Adrenal gland (tissue), 5 donors: Measurements from ENCODE around the gene PNPO.

ENCODE experiments used
- CTCF ChIP-seq, 6 experiments: fragments of 450-650 bp in 4 of 6; fragments of 200-600 bp in 2 of 6; sonication (generic) in 1 of 6; IDR thresholded peaks; 1 replicate in 5 of 6; 2 replicates in 1 of 6; pipeline versions ENCODE4 v1.5.1 to v1.8.0; 2016 to 2021; ENCODE audit warnings: antibody characterized with exemption in 6 of 6, mild to moderate bottlenecking in 2 of 6, moderate library complexity in 1 of 6
- POLR2A ChIP-seq, 2 donors: fragments of 450-650 bp; IDR thresholded peaks; one replicate each; pipeline ENCODE4 v1.6.1; 2017; ENCODE audit warnings: antibody characterized with exemption in 2 of 2, mild to moderate bottlenecking in 2 of 2, moderate library complexity in 1 of 2
- donor health status: DM: no; HTN: no; CAD: no.

DNA sequence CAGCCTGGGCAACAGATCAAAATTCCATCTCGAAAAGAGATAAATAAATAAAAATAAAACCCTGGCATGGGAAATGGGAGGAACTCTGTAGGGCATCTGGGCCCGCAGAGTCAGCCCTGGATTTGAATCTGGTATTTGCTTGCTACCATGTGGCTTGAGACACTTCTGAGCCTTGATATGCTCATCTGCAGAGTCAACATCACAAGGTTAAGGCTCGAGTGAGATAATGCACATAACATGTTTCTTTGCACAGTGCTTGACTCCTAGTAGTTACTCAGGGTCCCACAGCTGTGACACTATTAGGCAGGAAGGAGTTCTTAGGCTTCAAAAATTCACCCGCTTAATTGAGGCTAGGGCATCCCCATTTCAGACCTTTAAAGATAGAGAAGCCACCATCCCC is 50.8 kb downstream of the PNPO start:
- TF ChIP-seq CTCF (IDR thresholded peaks at IDR 0.05): no peak
- no peak for TF ChIP-seq POLR2A (IDR thresholded peaks at IDR 0.05)
